ENCODE measurements around the gene PRKCG.
A peak's percentile ranks its signal among the peaks of the same experiment; 100 is the strongest.

The PRKCG gene

DNA sequence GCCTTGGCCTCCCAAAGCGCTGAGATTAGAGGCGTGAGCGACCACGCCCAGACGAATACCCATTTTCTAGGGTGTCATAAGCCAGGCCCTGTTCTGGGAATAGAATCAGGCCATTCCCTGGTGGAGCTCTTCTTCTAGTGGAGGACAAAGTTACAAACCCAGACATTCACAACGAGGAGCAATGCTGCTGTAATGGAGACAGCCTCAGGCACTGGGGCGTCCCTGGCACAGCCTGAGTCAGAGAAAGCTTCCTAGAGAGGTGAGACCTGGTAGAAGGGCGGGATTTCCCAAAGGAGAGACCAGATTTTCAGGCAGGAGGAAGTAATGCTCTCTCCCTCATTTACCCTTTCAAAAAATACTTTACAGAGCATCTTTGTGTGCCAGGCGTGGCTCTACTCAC is 12.7 kb downstream of the PRKCG start:
- DNase-seq (ENCODE audit: low read depth), result peak; percentile 78
- TF ChIP-seq, protein P1, sequence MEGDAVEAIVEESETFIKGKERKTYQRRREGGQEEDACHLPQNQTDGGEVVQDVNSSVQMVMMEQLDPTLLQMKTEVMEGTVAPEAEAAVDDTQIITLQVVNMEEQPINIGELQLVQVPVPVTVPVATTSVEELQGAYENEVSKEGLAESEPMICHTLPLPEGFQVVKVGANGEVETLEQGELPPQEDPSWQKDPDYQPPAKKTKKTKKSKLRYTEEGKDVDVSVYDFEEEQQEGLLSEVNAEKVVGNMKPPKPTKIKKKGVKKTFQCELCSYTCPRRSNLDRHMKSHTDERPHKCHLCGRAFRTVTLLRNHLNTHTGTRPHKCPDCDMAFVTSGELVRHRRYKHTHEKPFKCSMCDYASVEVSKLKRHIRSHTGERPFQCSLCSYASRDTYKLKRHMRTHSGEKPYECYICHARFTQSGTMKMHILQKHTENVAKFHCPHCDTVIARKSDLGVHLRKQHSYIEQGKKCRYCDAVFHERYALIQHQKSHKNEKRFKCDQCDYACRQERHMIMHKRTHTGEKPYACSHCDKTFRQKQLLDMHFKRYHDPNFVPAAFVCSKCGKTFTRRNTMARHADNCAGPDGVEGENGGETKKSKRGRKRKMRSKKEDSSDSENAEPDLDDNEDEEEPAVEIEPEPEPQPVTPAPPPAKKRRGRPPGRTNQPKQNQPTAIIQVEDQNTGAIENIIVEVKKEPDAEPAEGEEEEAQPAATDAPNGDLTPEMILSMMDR (IDR thresholded peaks at IDR 0.05; ENCODE audit: insufficient read depth, low read depth, low read length, missing control alignments), result no peak
- H3K4me3 ChIP-seq (ENCODE audit: low read length), result no peak overlapping the region

- H3K4me3 ChIP-seq (ENCODE audit: low read length), result no peak overlapping the region
- TF ChIP-seq, protein P1 (IDR thresholded peaks at IDR 0.05; ENCODE audit: insufficient read depth, low read depth, low read length, missing control alignments), result no peak
- DNase-seq (ENCODE audit: low read depth), result no peak
Observed at GRCh38 chr19:53896682-53897081, 14.7 kb downstream of the PRKCG start.

DNA sequence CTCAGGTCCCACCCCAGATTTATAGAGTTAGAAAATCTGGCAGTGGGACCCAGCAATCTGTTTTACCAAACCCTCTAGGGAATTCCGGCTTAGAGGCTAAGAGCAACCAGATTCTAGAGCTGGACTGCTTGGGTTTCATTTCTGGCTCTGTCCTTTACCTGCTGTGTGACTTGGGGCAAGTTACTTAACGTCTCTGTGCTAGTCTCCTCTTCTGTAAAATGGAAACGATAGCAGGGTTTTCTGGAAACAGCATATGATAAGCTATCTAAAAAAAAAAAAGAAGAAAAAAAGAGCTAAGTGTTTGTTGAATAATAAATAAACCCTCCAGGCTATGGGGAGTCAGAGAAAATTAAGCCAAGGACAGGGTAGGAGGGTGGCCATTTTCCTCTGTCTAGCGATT is 15.5 kb downstream of the PRKCG start:
- DNase-seq (ENCODE audit: low read depth), result no peak
- no peak overlapping the region for H3K4me3 ChIP-seq (ENCODE audit: low read length)
- TF ChIP-seq, protein P1 (IDR thresholded peaks at IDR 0.05; ENCODE audit: insufficient read depth, low read depth, low read length, missing control alignments), result no peak

GRCh38 chr19:53898166-53898565 is 16.2 kb downstream of the PRKCG start:
- TF ChIP-seq, protein P1 (IDR thresholded peaks at IDR 0.05; ENCODE audit: insufficient read depth, low read depth, low read length, missing control alignments), result no peak
- H3K4me3 ChIP-seq (ENCODE audit: low read length), result no peak overlapping the region

GRCh38 chr19:53898636-53899341 is 16.8 kb downstream of the PRKCG start:
- no peak for DNase-seq (ENCODE audit: low read depth)
- no peak overlapping the region for H3K4me3 ChIP-seq (ENCODE audit: low read length)
- TF ChIP-seq, protein P1 (IDR thresholded peaks at IDR 0.05; ENCODE audit: insufficient read depth, low read depth, low read length, missing control alignments), result no peak

More at GRCh38 chr19:53898166-53898565, 16.2 kb downstream of the PRKCG start:
- no peak for DNase-seq (ENCODE audit: low read depth)

DNA sequence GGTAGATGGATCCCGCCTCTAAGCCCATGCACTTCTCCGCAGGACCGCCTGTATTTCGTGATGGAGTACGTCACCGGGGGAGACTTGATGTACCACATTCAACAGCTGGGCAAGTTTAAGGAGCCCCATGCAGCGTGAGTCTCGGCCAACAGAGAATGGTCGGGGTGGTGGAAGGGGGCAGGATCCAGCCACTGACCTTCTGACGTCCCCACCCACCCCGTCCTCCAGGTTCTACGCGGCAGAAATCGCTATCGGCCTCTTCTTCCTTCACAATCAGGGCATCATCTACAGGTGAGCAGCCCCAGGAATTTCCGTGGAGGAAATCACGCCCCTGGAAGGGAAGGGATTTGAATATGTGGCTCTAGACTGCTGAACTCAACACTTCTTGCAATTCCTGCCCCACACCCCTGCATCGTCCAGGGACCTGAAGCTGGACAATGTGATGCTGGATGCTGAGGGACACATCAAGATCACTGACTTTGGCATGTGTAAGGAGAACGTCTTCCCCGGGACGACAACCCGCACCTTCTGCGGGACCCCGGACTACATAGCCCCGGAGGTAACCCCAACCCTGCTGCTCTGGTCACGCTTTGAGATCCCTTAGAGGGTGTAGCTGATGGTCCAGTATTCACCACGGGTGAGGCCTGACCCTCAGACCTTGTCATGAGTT is 18.3 kb downstream of the PRKCG start:
- TF ChIP-seq, protein P1 (IDR thresholded peaks at IDR 0.05; ENCODE audit: insufficient read depth, low read depth, low read length, missing control alignments), result no peak
- DNase-seq (ENCODE audit: low read depth), result no peak
- no peak overlapping the region for H3K4me3 ChIP-seq (ENCODE audit: low read length)
